HG03432 (cell line): ENCODE measurements around the gene AOX1.
"Not testable (repeated sequence)": the region's sequence is repeated elsewhere in the genome, so short reads cannot be mapped to it uniquely, and the experiment has no call there.

Experiments used
- ATAC-seq: cut with Tn5 transposase; IDR thresholded peaks from one replicate; pipeline ENCODE4 v1.9.1; 2021; ENCODE audit warnings: mild to moderate bottlenecking, moderate library complexity; ENCODE audit not compliant: unreplicated experiment

The AOX1 gene

DNA sequence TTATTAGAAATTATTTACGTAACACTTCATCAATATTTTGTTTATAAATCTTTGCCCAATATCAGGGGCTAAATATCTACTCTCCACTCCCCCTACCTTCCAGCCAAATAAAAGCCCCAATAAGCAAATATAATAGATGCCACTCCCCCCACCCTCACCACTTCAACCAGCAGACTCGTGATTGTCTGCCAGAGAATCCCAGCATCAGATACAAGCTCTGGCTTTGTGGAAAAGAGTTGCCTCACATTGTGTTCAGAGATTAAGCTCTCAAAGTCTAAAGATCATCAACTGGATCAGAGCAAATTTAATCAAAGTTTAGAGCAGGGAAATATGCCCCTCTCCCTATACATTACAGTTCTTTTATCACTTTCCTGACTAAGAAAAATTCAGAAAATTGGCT, 39.5 kb downstream of the AOX1 start:
- no peak for ATAC-seq

DNA sequence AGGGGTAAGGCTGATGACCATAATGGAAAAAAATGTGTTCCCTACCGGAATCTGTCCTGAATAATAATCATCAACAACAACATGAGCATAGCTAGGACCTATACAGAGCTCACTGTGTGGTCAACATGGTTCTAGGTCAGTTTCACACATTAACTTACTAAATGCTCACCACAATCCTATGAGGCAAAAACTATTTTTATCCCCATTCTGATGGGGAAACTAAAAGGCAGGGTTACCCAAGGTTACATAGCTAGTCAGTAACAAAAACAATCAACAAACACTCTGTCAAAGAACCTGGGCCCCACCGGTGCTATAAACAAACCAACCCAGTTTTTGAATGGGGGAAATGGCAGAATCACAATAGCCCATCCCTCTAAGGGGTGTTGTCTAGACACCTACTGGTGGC, 40.1 kb downstream of the AOX1 start:
- ATAC-seq, result no peak

DNA sequence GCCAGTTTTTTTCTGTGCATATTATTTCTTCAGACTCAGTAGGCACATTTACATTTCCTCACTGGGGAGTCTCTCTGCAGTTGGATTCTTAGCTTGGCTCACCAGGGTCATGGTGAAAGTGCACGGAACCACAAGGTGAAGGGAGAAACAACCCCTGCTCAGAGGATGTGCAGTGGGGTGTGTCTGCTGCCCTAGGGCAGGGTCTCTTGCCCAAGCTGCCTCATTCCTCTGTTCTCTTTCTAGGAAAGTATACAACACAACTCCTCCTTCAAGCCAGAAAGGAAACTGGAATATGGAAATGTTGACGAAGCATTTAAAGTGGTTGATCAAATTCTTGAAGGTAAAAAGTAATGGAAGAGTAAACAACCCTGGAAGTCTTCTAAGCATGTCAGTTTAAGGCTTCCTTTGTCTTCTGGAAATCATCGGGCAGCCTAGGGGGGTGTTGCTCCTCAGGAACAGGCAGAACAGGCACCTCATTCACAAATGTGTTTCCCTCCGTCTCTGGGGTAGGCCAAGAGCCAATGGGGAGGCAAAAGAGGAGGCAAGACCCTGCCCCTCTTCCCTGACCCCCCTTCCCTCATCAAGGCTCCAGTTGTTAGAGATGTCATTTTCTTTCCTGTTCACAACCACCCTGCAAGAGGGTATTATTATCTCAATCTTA, 41.4 kb downstream of the AOX1 start:
- no peak for ATAC-seq

DNA sequence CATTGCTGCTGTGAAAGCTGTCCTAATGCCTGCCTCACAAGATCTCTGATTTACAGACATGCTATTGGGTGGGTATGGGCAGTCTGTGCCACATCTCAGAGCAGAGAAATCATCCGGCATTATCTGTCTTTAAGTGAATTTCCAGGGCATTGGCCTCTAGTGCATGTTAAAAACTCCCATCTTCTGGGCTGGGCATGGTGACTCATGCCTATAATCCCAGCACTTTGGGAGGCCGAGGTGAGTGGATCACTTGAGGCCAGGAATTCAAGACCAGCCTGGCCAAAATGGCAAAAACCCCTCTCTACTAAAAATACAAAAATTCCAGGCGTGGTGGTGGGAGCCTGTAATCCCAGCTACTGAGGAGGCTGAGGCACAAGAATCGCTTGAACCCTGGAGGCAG, 42.6 kb downstream of the AOX1 start:
- not testable (repeated sequence) for ATAC-seq

DNA sequence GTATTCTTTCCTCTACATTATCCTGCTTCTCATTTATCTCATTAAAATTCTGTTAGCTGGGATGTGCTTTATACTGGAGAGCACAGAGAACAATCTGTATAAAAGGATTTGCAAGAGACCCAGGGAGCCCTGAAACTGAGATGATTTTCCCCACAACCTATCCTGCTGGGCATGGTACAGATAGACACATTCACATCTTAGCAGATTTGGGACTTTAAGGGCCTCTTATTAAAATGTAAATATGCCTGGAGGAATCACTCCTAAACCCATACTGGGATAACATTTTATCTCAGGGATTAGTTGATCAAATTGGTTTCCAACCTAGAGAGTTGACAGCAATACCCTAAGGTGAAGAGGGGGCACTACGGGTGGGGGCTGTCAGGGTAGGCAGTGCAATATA, 45.5 kb downstream of the AOX1 start:
- ATAC-seq, result no peak

DNA sequence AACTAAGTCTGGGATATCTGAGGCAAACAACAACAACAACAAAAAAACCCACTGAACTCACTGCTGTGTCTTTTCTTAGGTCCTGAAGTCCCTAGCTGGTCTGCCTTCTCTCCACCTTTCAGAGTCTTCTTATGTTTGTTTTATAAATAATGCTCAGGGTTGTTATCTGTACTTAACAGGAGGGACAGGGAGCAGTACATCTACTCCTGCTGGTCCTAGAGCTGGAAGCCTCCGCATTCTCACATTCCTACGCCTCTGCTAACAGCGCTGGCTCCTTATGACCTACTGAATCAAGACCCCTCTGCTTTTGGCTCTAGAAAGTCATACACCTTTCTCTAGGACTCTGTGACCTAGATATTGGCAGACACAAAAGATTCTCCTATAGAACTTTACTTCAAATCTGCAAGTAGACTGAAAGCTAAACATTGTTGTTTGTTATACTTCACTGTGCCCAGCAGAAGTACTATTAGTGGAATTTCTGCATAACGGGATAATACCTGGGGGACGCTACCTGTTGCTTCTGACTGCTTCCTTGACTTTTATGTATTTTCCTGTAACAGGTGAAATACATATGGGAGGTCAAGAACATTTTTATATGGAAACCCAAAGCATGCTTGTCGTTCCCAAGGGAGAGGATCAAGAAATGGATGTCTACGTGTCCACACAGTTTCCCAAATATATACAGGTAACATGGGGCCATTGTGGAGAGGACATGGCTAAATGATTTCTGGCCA, 48.6 kb downstream of the AOX1 start:
- ATAC-seq, result no peak

DNA sequence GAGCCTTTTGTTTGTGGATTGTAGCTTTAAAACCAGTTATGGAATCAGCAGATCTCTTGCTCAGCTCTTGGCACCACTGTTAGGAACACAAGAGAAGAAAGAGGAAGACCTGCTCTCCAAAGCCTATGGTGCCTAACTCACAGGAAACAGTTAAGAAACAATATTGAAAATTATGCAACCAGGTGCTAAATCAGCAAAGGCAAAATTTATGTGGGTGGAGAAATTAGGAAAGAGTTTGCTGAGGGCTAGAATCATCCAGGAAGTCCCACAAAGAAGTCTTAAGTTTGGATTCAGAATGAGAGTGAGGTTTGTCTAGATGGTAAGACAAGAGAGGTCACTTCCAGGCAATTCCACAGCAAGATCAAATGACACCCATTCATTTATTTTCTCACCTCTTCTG, 49.4 kb downstream of the AOX1 start:
- ATAC-seq, result no peak

DNA sequence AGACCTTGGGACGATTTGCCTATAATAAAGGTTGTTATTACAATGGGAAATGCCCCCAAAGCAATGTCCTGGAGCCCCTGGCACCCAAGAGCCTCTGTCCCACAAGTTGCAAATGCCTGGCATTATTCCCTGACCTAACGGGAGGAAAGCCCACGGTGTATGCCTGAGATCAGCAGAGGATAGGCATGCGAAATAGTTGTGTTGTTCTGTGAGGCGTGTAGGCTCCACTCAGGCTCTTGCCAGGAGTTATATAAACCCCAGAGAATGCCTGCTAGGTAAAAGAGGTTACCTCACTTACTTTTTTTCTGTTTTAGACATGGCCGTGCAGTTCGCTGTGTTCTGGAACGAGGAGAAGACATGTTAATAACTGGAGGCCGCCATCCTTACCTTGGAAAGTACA, 52.1 kb downstream of the AOX1 start:
- ATAC-seq, result no peak

DNA sequence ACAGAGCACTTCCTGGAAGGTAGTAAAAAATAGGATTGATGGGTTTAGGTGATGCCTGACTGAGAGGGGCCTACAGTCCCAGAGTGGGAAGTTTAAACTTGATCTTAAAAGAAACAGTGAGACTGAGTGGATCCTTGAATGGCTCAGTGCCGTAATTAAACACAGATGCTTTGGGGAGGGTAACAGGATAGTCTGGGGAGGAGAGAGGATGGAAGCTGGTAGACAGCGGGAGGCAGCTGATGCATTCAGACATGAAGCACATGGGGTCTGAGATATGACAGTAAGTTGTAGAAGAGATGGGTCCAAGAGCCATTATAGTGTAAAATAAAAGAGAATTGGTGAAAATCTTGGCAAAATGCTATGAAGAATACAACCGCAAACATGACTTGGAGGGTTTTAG, 54.4 kb downstream of the AOX1 start:
- ATAC-seq, result no peak

DNA sequence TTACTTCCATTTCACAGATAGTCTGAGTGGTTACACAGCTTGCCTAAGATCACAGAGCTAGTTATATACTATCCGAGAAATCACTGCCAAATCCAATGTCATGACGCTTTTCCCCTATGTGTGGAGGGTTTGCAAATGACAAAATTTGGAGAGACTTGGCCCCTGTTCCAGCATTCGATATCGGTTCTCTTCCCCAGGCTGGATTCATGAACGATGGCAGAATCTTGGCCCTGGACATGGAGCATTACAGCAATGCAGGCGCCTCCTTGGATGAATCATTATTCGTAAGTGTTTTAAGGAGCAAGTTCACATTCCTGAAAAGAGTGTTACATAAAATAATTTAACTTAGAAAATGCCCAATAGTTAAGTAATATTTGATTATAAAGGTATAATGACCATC, 55.1 kb downstream of the AOX1 start:
- ATAC-seq, result no peak

DNA sequence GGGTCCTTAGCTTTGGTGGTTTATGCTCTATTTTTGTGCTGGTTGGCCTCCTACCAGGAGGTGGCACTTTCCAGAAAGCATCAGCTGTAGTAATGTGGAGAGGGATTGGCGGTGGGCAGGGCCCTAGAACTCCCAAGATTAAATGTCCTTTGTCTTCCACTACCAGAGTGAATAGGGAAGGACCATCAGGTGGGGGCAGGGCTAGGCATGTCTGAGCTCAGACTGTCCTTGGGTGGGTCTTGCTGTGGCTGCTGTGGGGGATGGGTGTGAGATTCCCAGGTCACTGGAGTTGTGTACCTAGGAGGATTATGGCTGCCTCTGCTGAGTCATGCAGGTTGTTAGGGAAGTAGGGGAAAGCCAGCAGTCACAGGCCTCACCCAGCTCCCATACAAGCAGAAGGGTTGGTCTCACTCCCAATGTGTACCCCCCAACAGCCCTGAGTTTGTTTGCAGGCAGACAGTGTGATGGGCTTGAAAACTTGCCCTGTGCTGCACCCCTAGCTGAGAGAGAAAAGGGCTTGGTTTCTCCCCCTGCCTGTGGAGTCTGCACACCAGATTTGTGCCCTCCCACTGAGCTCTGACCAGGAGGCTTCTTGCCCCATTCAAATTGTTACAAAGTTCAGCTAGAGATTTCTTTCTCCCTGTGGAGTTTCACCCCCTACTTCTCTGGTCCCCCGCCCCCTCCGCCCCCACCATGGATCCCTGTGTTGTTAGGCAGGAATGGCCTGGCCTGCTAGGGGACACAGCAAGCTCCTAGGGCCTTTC, 62.9 kb downstream of the AOX1 start:
- not testable (repeated sequence) for ATAC-seq

DNA sequence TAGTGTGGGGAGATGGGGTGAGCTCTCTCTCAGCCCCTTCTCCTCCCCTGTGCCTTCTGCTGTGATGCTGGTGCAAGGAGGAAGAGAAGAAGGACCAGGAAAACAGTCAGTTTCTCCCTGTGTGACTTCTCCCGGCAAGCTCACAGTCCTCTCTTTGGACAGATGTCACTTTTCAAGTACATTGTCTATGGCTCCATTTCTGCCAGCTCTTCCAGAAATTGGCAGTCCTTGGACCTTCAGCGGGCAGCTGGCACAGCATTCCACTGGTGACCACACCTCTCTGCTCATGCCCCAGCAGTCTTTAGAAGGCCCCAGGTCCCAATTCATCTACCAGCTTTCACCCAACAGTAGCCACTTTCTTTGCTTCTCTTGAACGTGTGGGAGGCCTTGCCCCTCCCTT, 63.9 kb downstream of the AOX1 start:
- no peak for ATAC-seq

DNA sequence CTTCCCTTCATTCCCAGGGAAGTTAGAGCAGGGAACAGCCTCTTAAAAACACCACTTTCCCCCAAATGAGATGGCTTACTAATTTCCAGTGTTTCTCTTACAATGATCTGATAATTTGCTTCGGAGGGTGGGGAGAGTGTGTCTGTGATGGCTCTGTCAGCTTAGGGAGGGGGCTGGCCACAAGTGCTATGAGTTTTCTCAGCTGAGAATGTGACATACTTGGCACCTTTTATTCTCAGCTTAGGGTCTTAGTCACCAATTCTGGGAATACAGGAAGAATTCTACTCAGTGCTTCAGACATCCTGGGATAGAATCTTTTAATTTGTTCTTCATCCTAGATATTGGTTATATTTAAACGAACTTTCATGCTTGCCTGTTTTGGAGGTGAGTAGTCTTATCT, 64.4 kb downstream of the AOX1 start:
- no peak for ATAC-seq

DNA sequence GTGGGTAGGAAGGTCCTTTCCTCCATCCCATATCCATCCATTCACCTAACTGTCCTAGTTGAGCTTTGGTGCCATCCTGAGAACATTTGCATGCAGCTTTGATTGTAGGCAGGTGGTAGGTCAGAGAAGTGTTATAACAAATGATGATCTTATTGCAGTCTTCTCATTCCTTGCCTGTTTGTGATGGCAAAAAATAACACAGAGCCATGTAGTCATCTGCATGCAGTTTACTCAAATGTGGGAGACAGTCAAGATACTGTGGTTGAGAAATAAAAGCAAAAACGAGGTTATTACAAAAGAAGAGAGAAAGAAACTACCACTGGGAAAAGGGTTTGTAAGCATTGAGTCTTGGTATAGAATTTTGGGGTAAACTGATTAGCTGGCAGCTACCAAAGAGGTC, 66.3 kb downstream of the AOX1 start:
- no peak for ATAC-seq

DNA sequence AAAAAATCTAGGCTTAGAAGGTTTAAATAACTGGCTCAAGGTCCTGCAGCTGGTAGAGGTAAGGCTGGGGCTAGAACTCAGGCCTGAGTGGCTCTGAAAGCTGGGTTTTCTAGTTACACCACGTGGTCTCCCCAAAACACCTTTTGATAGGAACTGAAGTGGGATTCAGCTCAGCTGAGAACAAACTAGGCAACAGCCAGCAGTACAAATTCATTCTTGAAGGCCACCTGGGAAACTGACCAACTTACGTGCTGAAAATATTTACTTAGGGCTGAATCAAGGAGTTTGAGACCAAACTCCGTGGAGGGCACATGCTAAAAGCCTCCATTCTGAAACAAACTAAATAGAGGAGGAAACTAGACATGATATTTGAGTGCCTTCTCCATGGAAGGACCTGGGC, 67.2 kb downstream of the AOX1 start:
- no peak for ATAC-seq

DNA sequence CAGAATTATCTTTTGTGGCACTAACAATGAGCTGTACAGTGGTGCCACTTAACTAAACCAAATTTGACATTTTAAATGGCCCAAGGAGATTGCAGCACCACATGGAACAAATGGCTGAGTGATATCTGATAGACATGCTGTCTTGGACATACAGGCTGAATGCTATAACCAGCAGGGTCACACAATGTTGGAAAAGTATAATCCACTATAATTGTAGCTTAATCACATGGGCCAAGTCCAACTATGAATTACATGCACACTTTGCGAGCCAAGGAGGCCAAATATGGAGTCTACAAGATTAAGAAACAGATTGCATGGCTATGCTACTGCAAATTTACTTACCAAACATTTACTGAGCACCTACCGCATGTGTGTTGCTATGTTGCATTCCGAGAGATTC, 69.0 kb downstream of the AOX1 start:
- no peak for ATAC-seq

DNA sequence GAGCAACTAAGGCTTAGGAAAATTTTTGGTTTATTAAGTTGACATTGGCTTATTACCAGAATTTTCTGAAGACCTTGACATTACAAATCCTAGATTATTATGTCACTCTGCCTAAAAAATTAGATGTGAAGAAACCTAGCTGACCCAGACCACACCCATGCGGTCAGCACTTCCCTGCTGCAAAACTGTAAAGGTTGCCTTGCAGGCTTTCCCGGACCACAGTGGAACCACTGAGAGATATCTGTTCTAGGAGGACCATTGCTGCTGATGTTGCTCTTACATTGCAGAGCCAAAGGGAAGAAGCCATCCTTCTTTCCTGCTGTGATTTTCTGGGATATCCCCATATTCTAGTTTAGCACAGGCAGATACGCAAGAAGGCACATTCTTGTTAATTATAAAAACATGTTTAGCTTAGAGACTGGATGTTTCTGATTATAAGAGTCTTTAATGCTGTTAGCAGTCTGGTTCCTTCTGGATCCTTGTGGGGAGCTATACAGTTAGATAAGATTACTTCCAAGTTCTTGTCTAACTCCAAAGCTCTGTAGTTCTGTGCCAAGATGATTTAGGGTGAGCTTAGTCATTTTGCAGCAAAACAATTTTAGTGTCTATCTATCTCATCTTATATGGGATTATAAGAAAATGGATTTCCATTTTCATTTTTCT, 70.2 kb downstream of the AOX1 start:
- ATAC-seq, result no peak

DNA sequence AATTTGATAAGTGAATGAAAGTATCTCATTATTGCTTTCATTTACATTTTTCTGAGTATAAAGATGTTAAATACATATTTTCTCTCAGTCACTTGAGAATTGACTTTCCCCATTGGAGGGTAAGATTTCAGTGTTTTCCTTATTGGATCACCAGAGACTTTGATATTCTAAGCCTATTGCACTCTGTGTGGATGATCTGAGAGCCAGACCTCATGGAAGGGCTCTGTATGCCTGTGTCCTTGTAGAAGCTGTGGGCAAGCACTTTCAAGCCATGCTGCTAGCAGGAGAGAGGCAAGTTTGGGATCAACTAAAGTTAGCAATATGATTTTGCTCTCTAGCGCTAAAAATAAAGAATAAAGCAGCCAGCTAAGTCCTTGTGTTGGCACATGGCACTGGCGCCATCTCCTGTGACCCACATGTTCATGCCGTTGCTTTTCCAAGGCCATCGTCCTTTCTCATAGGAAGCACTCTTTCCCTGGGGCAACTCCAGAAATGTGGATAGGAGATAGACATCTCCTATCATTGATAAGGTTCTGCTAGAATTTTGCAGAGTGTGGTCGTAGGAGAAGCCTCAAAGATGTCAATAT, 72.6 kb downstream of the AOX1 start:
- ATAC-seq, result no peak

DNA sequence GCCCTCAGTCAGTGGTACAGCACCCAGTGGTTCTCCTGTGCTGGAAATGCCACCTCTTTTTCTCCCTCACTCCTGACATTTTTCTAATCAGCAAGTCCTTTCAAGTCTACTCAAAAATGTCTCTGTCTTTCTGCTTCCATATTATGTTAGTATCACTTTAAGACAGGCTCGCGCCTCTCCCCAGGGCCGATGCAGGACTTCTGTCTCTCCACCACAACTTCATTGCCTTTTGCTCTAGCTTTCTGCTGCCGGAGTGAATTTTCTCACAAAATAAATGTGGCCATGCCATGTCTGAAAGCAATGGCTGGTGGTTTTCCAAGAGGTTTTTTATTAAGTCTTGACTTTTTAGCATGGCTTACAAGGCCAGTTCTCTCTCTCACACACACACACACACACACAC, 73.6 kb downstream of the AOX1 start:
- no peak for ATAC-seq

DNA sequence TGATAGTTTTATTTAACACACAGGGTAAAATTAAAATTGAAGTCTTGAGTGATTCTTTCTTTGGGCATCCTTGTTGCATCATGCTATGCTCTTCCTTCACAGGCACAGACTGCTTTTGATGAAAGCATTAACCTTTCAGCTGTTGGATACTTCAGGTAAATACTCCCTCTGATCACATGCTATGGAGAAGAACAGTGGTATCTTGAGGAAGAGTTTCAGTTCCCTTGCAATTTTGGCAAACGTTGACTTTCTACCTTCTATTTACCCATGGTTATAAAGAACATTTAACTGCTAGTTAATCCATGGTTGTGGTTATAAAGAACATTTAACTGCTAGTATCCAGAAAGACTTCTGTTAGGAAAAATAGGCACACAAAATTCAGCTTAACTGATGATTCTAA, 75.7 kb downstream of the AOX1 start:
- ATAC-seq, result no peak

DNA sequence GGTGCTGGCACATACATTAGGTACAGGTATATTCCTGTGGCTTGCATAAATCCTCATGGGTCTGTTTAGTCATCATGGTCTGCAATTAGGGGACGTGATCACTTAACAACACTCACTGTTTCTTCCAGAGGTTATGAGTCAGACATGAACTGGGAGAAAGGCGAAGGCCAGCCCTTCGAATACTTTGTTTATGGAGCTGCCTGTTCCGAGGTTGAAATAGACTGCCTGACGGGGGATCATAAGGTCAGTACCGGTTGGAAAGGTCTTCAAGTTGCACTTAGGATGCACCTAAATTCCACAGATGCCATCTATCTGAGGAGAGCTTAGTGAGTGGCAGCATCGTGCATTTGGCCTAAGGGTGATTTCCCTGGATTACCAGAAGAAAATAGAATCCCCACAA, 76.9 kb downstream of the AOX1 start:
- no peak for ATAC-seq
